NCI-H187 treated with DMSO at 0.1 percent for 48 hours (cell line): ENCODE measurements around the gene AFF3.

ENCODE experiments used
- DNase-seq: peaks from one replicate; lab custom pipeline; 2025; lab: John Stamatoyannopoulos, UW

The AFF3 gene

GRCh38 chr2:100008956-100009355 lies 133.4 kb downstream of the AFF3 start:
- DNase-seq = no peak

- DNase-seq = no peak
Observed at GRCh38 chr2:100006516-100006915, 135.9 kb downstream of the AFF3 start.

- DNase-seq = no peak
Observed at GRCh38 chr2:100004959-100005387, 137.4 kb downstream of the AFF3 start.

- no peak for DNase-seq
Observed at GRCh38 chr2:100004348-100004884, 138.0 kb downstream of the AFF3 start.

- DNase-seq = no peak
Observed at GRCh38 chr2:100002059-100002458, 140.3 kb downstream of the AFF3 start.

- no peak for DNase-seq
Observed at GRCh38 chr2:100000915-100001707, 141.3 kb downstream of the AFF3 start.

- no peak for DNase-seq
Observed at GRCh38 chr2:99998651-99999320, 143.6 kb downstream of the AFF3 start.

GRCh38 chr2:99989905-99990304 lies 152.5 kb downstream of the AFF3 start:
- DNase-seq = no peak

GRCh38 chr2:99988599-99988998 lies 153.8 kb downstream of the AFF3 start:
- no peak for DNase-seq

- no peak for DNase-seq
Observed at GRCh38 chr2:99987160-99987559, 155.2 kb downstream of the AFF3 start.

- DNase-seq = no peak
Observed at GRCh38 chr2:99984799-99985515, 157.4 kb downstream of the AFF3 start.

- DNase-seq = no peak
Observed at GRCh38 chr2:99982744-99983143, 159.6 kb downstream of the AFF3 start.

GRCh38 chr2:99981840-99982239 lies 160.6 kb downstream of the AFF3 start:
- no peak for DNase-seq

GRCh38 chr2:99980176-99980575 lies 162.2 kb downstream of the AFF3 start:
- no peak for DNase-seq

GRCh38 chr2:99977966-99978365 lies 164.4 kb downstream of the AFF3 start:
- DNase-seq = no peak

- DNase-seq = no peak
Observed at GRCh38 chr2:99975386-99975785, 167.0 kb downstream of the AFF3 start.

- no peak for DNase-seq
Observed at GRCh38 chr2:99974682-99975375, 167.6 kb downstream of the AFF3 start.

GRCh38 chr2:99974275-99974674 lies 168.1 kb downstream of the AFF3 start:
- no peak for DNase-seq

GRCh38 chr2:99971326-99971900 lies 171.0 kb downstream of the AFF3 start:
- no peak for DNase-seq

GRCh38 chr2:99970292-99970868 lies 172.0 kb downstream of the AFF3 start:
- DNase-seq = no peak

- no peak for DNase-seq
Observed at GRCh38 chr2:99961196-99961913, 181.0 kb downstream of the AFF3 start.
